Trophoblast cell (in vitro differentiated cells and primary cell): ENCODE results near the gene TMEM50B.
"Not testable (repeated sequence)": the region's sequence is repeated elsewhere in the genome, so short reads cannot be mapped to it uniquely, and the experiment has no call there.

ENCODE experiments used
- DNase-seq, 2 donors: peaks; one replicate each; pipeline ENCODE4 v3.0.0-alpha.2; 2016
- H2AFZ ChIP-seq: 2 replicates; pipeline ENCODE4 v1.6.1; 2013; ENCODE audit warnings: low read length, moderate library complexity, mild to moderate bottlenecking; ENCODE audit not compliant: insufficient read depth, poor library complexity
- H2AK5ac ChIP-seq: 2 replicates; pipeline ENCODE4 v1.6.1; 2013; ENCODE audit warnings: mild to moderate bottlenecking, low read length
- H2BK120ac ChIP-seq: 2 replicates; pipeline ENCODE4 v1.6.1; 2013; ENCODE audit warnings: low read length, mild to moderate bottlenecking, moderate library complexity; ENCODE audit not compliant: insufficient read depth, poor library complexity
- H2BK12ac ChIP-seq: 2 replicates; pipeline ENCODE4 v1.6.1; 2013; ENCODE audit warnings: mild to moderate bottlenecking, low read length, moderate library complexity
- H2BK5ac ChIP-seq: 2 replicates; pipeline ENCODE4 v1.6.1; 2013; ENCODE audit warnings: low read length, low read depth, moderate library complexity, mild to moderate bottlenecking; ENCODE audit not compliant: poor library complexity
- H3K14ac ChIP-seq: 2 replicates; pipeline ENCODE4 v1.6.1; 2013; ENCODE audit warnings: mild to moderate bottlenecking, low read length
- H3K18ac ChIP-seq: 2 replicates; pipeline ENCODE4 v1.6.1; 2013; ENCODE audit warnings: mild to moderate bottlenecking, low read length
- H3K23ac ChIP-seq: 2 replicates; pipeline ENCODE4 v1.6.1; 2013; ENCODE audit warnings: low read length
- H3K27ac ChIP-seq: 2 replicates; pipeline ENCODE4 v1.5.1; 2013; ENCODE audit warnings: low read depth, mild to moderate bottlenecking, inconsistent platforms, low read length, moderate library complexity
- H3K27me3 ChIP-seq: 2 replicates; pipeline ENCODE4 v1.6.1; 2013; ENCODE audit warnings: inconsistent platforms, mild to moderate bottlenecking, low read length, moderate library complexity; ENCODE audit not compliant: insufficient read depth
- H3K36me3 ChIP-seq, 2 experiments: 1 replicate in 1 of 2; 2 replicates in 1 of 2; pipeline ENCODE4 v1.6.1; 2013; ENCODE audit warnings: low read length in 2 of 2, mild to moderate bottlenecking in 2 of 2, moderate library complexity in 1 of 2; ENCODE audit not compliant: insufficient read depth in 2 of 2, control insufficient read depth in 1 of 2
- H3K4ac ChIP-seq: 2 replicates; pipeline ENCODE4 v1.6.1; 2013; ENCODE audit warnings: low read depth, mild to moderate bottlenecking, low read length, moderate library complexity
- H3K4me1 ChIP-seq, 2 experiments: 1 replicate in 1 of 2; 2 replicates in 1 of 2; pipeline ENCODE4 v1.6.1; 2013; ENCODE audit warnings: low read length in 2 of 2, mild to moderate bottlenecking in 2 of 2, moderate library complexity in 1 of 2; ENCODE audit not compliant: insufficient read depth in 2 of 2, control insufficient read depth in 1 of 2
- H3K4me2 ChIP-seq: 2 replicates; pipeline ENCODE4 v1.6.1; 2013; ENCODE audit warnings: inconsistent platforms, mild to moderate bottlenecking, low read length, moderate library complexity
- H3K4me3 ChIP-seq: 2 replicates; pipeline ENCODE4 v1.5.1; 2013; ENCODE audit warnings: mild to moderate bottlenecking, low read depth, low read length, inconsistent platforms
- H3K79me1 ChIP-seq: one replicate; pipeline ENCODE4 v1.6.1; 2013; ENCODE audit warnings: low read length
- H3K79me2 ChIP-seq: 2 replicates; pipeline ENCODE4 v1.6.1; 2013; ENCODE audit warnings: low read length, mild to moderate bottlenecking; ENCODE audit not compliant: control insufficient read depth, insufficient read depth, poor library complexity
- H3K9ac ChIP-seq: 2 replicates; pipeline ENCODE4 v1.6.1; 2013; ENCODE audit warnings: mild to moderate bottlenecking, low read length
- H3K9me3 ChIP-seq: 2 replicates; pipeline ENCODE4 v1.6.1; 2013; ENCODE audit warnings: low read depth, mild to moderate bottlenecking, control low read depth, inconsistent platforms, low read length; ENCODE audit not compliant: insufficient read depth
- H4K12ac ChIP-seq: 2 replicates; pipeline ENCODE4 v1.6.1; 2013; ENCODE audit warnings: low read depth, mild to moderate bottlenecking, low read length, moderate library complexity
- H4K8ac ChIP-seq: 2 replicates; pipeline ENCODE4 v1.6.1; 2013; ENCODE audit warnings: low read depth, mild to moderate bottlenecking, low read length, moderate library complexity
- H4K91ac ChIP-seq: one replicate; pipeline ENCODE4 v1.6.1; 2013; ENCODE audit warnings: low read depth, mild to moderate bottlenecking, low read length, moderate library complexity
- WGBS: extraction: QIAGEN DNeasy Blood & Tissue Kit; methylation state at CpG from one replicate; pipeline ENCODE4 v1.1.7; 2013; ENCODE audit warnings: missing lambda C conversion rate; ENCODE audit not compliant: insufficient read length, insufficient coverage; ENCODE audit errors: extremely low coverage; 5-methylcytosine and 5-hydroxymethylcytosine counted together

The TMEM50B gene

GRCh38 chr21:33470701-33471100 is 9.1 kb downstream of the TMEM50B start:
- Histone ChIP-seq H3K27me3 (no peaks in the 10 kb centered on the region), H3K4me3 (no peak overlapping the region), H2AFZ (no peak overlapping the region), H2AK5ac (no peak overlapping the region), H3K4me1 (no peaks in the 10 kb centered on the region), H3K79me1 (no peaks in the 10 kb centered on the region), H3K9me3 (no peaks in the 10 kb centered on the region), H2BK5ac (no peak overlapping the region), H3K36me3 (no peaks in the 10 kb centered on the region), H3K4me2 (no peak overlapping the region), H3K4ac (no peak overlapping the region), H3K23ac (no peak overlapping the region), H3K27ac (no peak overlapping the region), H4K91ac (no peak overlapping the region), H3K18ac (no peak overlapping the region), H3K14ac (no peak overlapping the region), H4K8ac (no peak overlapping the region), H3K9ac (no peak overlapping the region), H4K12ac (no peak overlapping the region), H2BK12ac (no peak overlapping the region), H3K79me2 (no peaks in the 10 kb centered on the region), H2BK120ac (no peak overlapping the region)
- WGBS: no CpG with 5 or more reads among the region's 2 CpGs
- DNase-seq: no peak

- not testable (repeated sequence) for H3K9me3 ChIP-seq, H3K9ac ChIP-seq, H3K18ac ChIP-seq, H3K4ac ChIP-seq, H4K12ac ChIP-seq, H3K79me1 ChIP-seq, H2BK120ac ChIP-seq, H3K27ac ChIP-seq, H3K4me2 ChIP-seq, H2AK5ac ChIP-seq, H3K23ac ChIP-seq, H4K91ac ChIP-seq, H3K36me3 ChIP-seq, H3K4me1 ChIP-seq, H3K4me3 ChIP-seq, H2AFZ ChIP-seq, H3K14ac ChIP-seq, DNase-seq, H2BK5ac ChIP-seq, H2BK12ac ChIP-seq, H4K8ac ChIP-seq, H3K27me3 ChIP-seq, H3K79me2 ChIP-seq
- no CpG with 5 or more reads among the region's 4 CpGs for WGBS
Measured at GRCh38 chr21:33469183-33469582, 10.6 kb downstream of the TMEM50B start.

GRCh38 chr21:33461538-33462250 is 18.1 kb downstream of the TMEM50B start:
- Histone ChIP-seq H3K27me3 (no peaks in the 10 kb centered on the region), H3K18ac (no peak overlapping the region), H2AK5ac (no peak overlapping the region), H3K9me3 (no peaks in the 10 kb centered on the region), H3K4me1 (no peaks in the 10 kb centered on the region), H3K79me1 (no peaks in the 10 kb centered on the region), H3K36me3 (peaks cover 2 to 3% of the 10 kb centered on the region in 2 experiments), H3K4me3 (no peak overlapping the region), H3K4me2 (no peak overlapping the region), H4K8ac (no peak overlapping the region), H3K27ac (no peak overlapping the region), H3K9ac (no peak overlapping the region), H4K91ac (no peak overlapping the region), H3K23ac (no peak overlapping the region), H4K12ac (no peak overlapping the region), H2BK5ac (no peak overlapping the region), H3K79me2 (no peaks in the 10 kb centered on the region), H2AFZ (no peak overlapping the region), H3K4ac (no peak overlapping the region), H2BK12ac (no peak overlapping the region), H3K14ac (no peak overlapping the region), H2BK120ac (no peak overlapping the region)
- DNase-seq: no peak
- WGBS: no CpG with 5 or more reads among the region's 5 CpGs

- Histone ChIP-seq H2AFZ (no peak overlapping the region), H2BK5ac (no peak overlapping the region), H2BK120ac (no peak overlapping the region), H3K9me3 (no peaks in the 10 kb centered on the region), H3K27ac (no peak overlapping the region), H2AK5ac (no peak overlapping the region), H4K91ac (no peak overlapping the region), H3K18ac (no peak overlapping the region), H3K4me2 (no peak overlapping the region), H3K79me1 (no peaks in the 10 kb centered on the region), H3K36me3 (peaks cover 4 to 5% of the 10 kb centered on the region in 2 experiments), H3K23ac (no peak overlapping the region), H2BK12ac (no peak overlapping the region), H3K4ac (no peak overlapping the region), H3K4me1 (no peaks in the 10 kb centered on the region), H3K4me3 (no peak overlapping the region), H4K8ac (no peak overlapping the region), H3K9ac (no peak overlapping the region), H3K14ac (no peak overlapping the region), H3K79me2 (no peaks in the 10 kb centered on the region), H4K12ac (no peak overlapping the region), H3K27me3 (no peaks in the 10 kb centered on the region)
- WGBS: no CpG with 5 or more reads among the region's 3 CpGs
- peak; percentile 26 to 80 for DNase-seq
Measured at GRCh38 chr21:33458861-33459260, 20.9 kb downstream of the TMEM50B start.
